MCF 10A (cell line): ENCODE data around the gene AGO3. TPM values are rescaled to one million over a fixed set of nuclear protein-coding genes. Genes with fewer than 3 reads are reported as not detected.

Experiments used
- BruUV-seq: library from RNA; stranded (reverse); fragments of 400-500 nt; replicated peaks from 2 replicates; lab custom pipeline; 2021; lab: Mats Ljungman, UMichigan
- CTCF ChIA-PET: fragments of 300-600 bp; sonication (Branson Sonifier 250); formaldehyde crosslinking; extraction: SDS; loops from one replicate; lab custom pipeline; 2021; ENCODE audit warnings: antibody characterized with exemption, inconsistent platforms; lab: Yijun Ruan, JAX
- POLR2A ChIA-PET: fragments of 300-600, 350-650 bp; sonication (Branson Sonifier 250); formaldehyde crosslinking; extraction: SDS; loops from one replicate; lab custom pipeline; 2020; ENCODE audit warnings: antibody characterized with exemption, inconsistent platforms; lab: Yijun Ruan, JAX
- DNase-seq: peaks from one replicate; pipeline ENCODE4 v3.0.0-alpha.2; 2018; ENCODE audit not compliant: unreplicated experiment
- H3K27ac Mint-ChIP-seq: one replicate; pipeline ENCODE4 v1.8.0; 2022; ENCODE audit warnings: mild to moderate bottlenecking, low read depth, mixed read lengths; ENCODE audit not compliant: unreplicated experiment
- H3K27me3 Mint-ChIP-seq: one replicate; pipeline ENCODE4 v1.8.0; 2022; ENCODE audit warnings: mixed read lengths; ENCODE audit not compliant: insufficient read depth, unreplicated experiment
- H3K36me3 Mint-ChIP-seq: one replicate; pipeline ENCODE4 v1.8.0; 2022; ENCODE audit warnings: mild to moderate bottlenecking, moderate library complexity, mixed read lengths; ENCODE audit not compliant: insufficient read depth, unreplicated experiment
- H3K4me1 Mint-ChIP-seq: one replicate; pipeline ENCODE4 v1.8.0; 2022; ENCODE audit warnings: mixed read lengths; ENCODE audit not compliant: insufficient read depth, unreplicated experiment
- H3K4me3 Mint-ChIP-seq: one replicate; pipeline ENCODE4 v1.8.0; 2022; ENCODE audit warnings: mild to moderate bottlenecking, moderate library complexity, mixed read lengths; ENCODE audit not compliant: unreplicated experiment
- H3K9me3 Mint-ChIP-seq: one replicate; pipeline ENCODE4 v1.8.0; 2022; ENCODE audit warnings: mixed read lengths; ENCODE audit not compliant: unreplicated experiment
- CTCF ChIP-seq: fragments of 200-600 bp; IDR thresholded peaks from one replicate; pipeline ENCODE4 v1.8.0; 2022; ENCODE audit warnings: antibody characterized with exemption, mild to moderate bottlenecking; ENCODE audit not compliant: unreplicated experiment
- intact Hi-C: fragments of 100-400 bp; cut with micrococcal nuclease; formaldehyde crosslinking; loops from 2 replicates; pipeline ENCODE4 v1.14.1; 2022
- total RNA-seq: library from RNA; stranded (reverse); gene quantifications from 2 replicates; pipeline ENCODE4 v1.2.3, GENCODE V29; 2022

Gene AGO3
- total RNA-seq, 1 experiment from 2014 or later: 31.6 TPM

GRCh38 chr1:36070349-36070748 lies 139.4 kb downstream of the AGO3 start:
- Mint-ChIP-seq H3K4me1 (no peaks in the 10 kb centered on the region), H3K9me3 (no peaks in the 10 kb centered on the region), H3K36me3 (peaks cover 5% of the 10 kb centered on the region), H3K27me3 (no peaks in the 10 kb centered on the region), H3K27ac (no peak overlapping the region), H3K4me3 (no peak overlapping the region)
- intact Hi-C loops: no loop called here
- no peak for TF ChIP-seq CTCF
- no TSS peak for BruUV-seq
- POLR2A ChIA-PET: interaction anchor here (1.1 kb wide), 1 partner anchor 13 kb away, joined by 3 read pairs; no protein-coding TSS in a partner anchor
- CTCF ChIA-PET: no interaction called here
- DNase-seq: no peak

- no peak for TF ChIP-seq CTCF
- ChIA-PET POLR2A (no interaction called here), CTCF (no interaction called here)
- intact Hi-C loops: no loop called here
- Mint-ChIP-seq H3K27me3 (no peaks in the 10 kb centered on the region), H3K9me3 (no peaks in the 10 kb centered on the region), H3K36me3 (peaks cover 5% of the 10 kb centered on the region), H3K27ac (no peak overlapping the region), H3K4me1 (peaks cover 9% of the 10 kb centered on the region), H3K4me3 (no peak overlapping the region)
- no peak for DNase-seq
- no TSS peak for BruUV-seq
Measured at GRCh38 chr1:36076979-36077573, 146.2 kb downstream of the AGO3 start.

- ChIA-PET POLR2A (interaction anchor here (1.1 kb wide), 1 partner anchor 72 kb away, joined by 3 read pairs; no protein-coding TSS in a partner anchor), CTCF (interaction anchor here (0.6 kb wide), 1 partner anchor 186 kb away, joined by 4 read pairs; no protein-coding TSS in a partner anchor)
- no peaks in the 10 kb centered on the region for H3K36me3 Mint-ChIP-seq
- TF ChIP-seq CTCF: no peak
- no peaks in the 10 kb centered on the region for H3K9me3 Mint-ChIP-seq
- H3K27me3 Mint-ChIP-seq: no peaks in the 10 kb centered on the region
- intact Hi-C loops: no loop called here
- no peak overlapping the region for H3K4me3 Mint-ChIP-seq
- no peak for DNase-seq
- H3K4me1 Mint-ChIP-seq: peaks cover 9% of the 10 kb centered on the region
- no TSS peak for BruUV-seq
- H3K27ac Mint-ChIP-seq: no peak overlapping the region
Measured at GRCh38 chr1:36080236-36080635, 149.3 kb downstream of the AGO3 start.

GRCh38 chr1:36080801-36081200 lies 149.9 kb downstream of the AGO3 start:
- Mint-ChIP-seq H3K27ac (no peak overlapping the region), H3K9me3 (no peaks in the 10 kb centered on the region), H3K4me1 (peaks cover 9% of the 10 kb centered on the region), H3K36me3 (no peaks in the 10 kb centered on the region), H3K27me3 (no peaks in the 10 kb centered on the region), H3K4me3 (no peak overlapping the region)
- CTCF ChIA-PET: no interaction called here
- peak; percentile 32 for DNase-seq
- BruUV-seq: no TSS peak
- POLR2A ChIA-PET: interaction anchor here (1.1 kb wide), 1 partner anchor 72 kb away, joined by 3 read pairs; no protein-coding TSS in a partner anchor
- TF ChIP-seq CTCF: no peak
- intact Hi-C loops: no loop called here
